Smooth muscle cell (in vitro differentiated cells): ENCODE data around the gene ARL5C. TPM values are rescaled to one million over a fixed set of nuclear protein-coding genes. Genes with fewer than 3 reads are reported as not detected.

Experiments
- DNase-seq: peaks from one replicate; lab custom pipeline; 2025; ENCODE audit not compliant: unreplicated experiment; lab: John Stamatoyannopoulos, UW
- H2AFZ ChIP-seq: fragments of 200-600 bp; sonication (generic); 2 replicates; pipeline ENCODE4 v1.6.0; 2016; ENCODE audit warnings: antibody characterized with exemption, low read depth, mild to moderate bottlenecking
- H3F3A ChIP-seq: fragments of 200-600 bp; sonication (generic); 2 replicates; pipeline ENCODE4 v1.6.0; 2017; ENCODE audit warnings: antibody characterized with exemption, low read depth
- H3K27ac ChIP-seq: fragments of 200-600 bp; sonication (generic); 2 replicates; pipeline ENCODE4 v1.5.1; 2016; ENCODE audit warnings: low read depth, mild to moderate bottlenecking
- H3K27me3 ChIP-seq: fragments of 200-600 bp; sonication (generic); 2 replicates; pipeline ENCODE4 v1.6.1; 2016; ENCODE audit warnings: low read depth, mild to moderate bottlenecking
- H3K36me3 ChIP-seq: fragments of 200-600 bp; sonication (generic); 2 replicates; pipeline ENCODE4 v1.5.1; 2016; ENCODE audit warnings: low read depth
- H3K4me1 ChIP-seq: fragments of 200-600 bp; sonication (generic); 2 replicates; pipeline ENCODE4 v1.5.1; 2016; ENCODE audit warnings: low read depth
- H3K4me2 ChIP-seq: fragments of 200-600 bp; sonication (generic); 2 replicates; pipeline ENCODE4 v1.6.0; 2016; ENCODE audit warnings: mild to moderate bottlenecking
- H3K4me3 ChIP-seq: fragments of 200-600 bp; sonication (generic); 2 replicates; pipeline ENCODE4 v1.5.1; 2016; ENCODE audit warnings: mild to moderate bottlenecking
- H3K79me2 ChIP-seq: fragments of 200-600 bp; sonication (generic); 2 replicates; pipeline ENCODE4 v1.6.0; 2016; ENCODE audit warnings: low read depth, mild to moderate bottlenecking
- H3K9ac ChIP-seq: fragments of 200-600 bp; sonication (generic); 2 replicates; pipeline ENCODE4 v1.6.0; 2016; ENCODE audit warnings: low read depth
- H3K9me3 ChIP-seq: fragments of 200-600 bp; sonication (generic); replicated peaks from 2 replicates; pipeline ENCODE4 v1.5.1; 2016; ENCODE audit warnings: low read depth
- H4K20me1 ChIP-seq: fragments of 200-600 bp; sonication (generic); 2 replicates; pipeline ENCODE4 v1.6.0; 2016; ENCODE audit warnings: low read depth
- WGBS: methylation state at CpG from one replicate; pipeline ENCODE4 v1.1.7; 2016; ENCODE audit warnings: low lambda C conversion rate; 5-methylcytosine and 5-hydroxymethylcytosine counted together
- polyA plus RNA-seq: library from polyadenylated mRNA; unstranded; fragments of >200 nt; fragmentation: Nextera tagmentation; extraction: Ambion mirVana; gene quantifications from 2 replicates; pipeline ENCODE4 v1.2.1, GENCODE V29; 2016
- total RNA-seq: library from RNA; depleted of rRNA; stranded (reverse); fragments of >200 nt; gene quantifications from 2 replicates; pipeline ENCODE4 v1.2.3, GENCODE V29; 2014
- TF ChIP-seq, protein P1 (sequence below): fragments of 200-600 bp; sonication (generic); IDR thresholded peaks from 2 replicates; pipeline ENCODE4 v1.5.1; 2017; ENCODE audit warnings: borderline replicate concordance, mild to moderate bottlenecking, antibody characterized with exemption; ENCODE audit not compliant: insufficient read depth, poor library complexity, severe bottlenecking

Gene ARL5C
- total and polyA plus RNA-seq, 2 experiments from 2014 or later = not detected

DNA sequence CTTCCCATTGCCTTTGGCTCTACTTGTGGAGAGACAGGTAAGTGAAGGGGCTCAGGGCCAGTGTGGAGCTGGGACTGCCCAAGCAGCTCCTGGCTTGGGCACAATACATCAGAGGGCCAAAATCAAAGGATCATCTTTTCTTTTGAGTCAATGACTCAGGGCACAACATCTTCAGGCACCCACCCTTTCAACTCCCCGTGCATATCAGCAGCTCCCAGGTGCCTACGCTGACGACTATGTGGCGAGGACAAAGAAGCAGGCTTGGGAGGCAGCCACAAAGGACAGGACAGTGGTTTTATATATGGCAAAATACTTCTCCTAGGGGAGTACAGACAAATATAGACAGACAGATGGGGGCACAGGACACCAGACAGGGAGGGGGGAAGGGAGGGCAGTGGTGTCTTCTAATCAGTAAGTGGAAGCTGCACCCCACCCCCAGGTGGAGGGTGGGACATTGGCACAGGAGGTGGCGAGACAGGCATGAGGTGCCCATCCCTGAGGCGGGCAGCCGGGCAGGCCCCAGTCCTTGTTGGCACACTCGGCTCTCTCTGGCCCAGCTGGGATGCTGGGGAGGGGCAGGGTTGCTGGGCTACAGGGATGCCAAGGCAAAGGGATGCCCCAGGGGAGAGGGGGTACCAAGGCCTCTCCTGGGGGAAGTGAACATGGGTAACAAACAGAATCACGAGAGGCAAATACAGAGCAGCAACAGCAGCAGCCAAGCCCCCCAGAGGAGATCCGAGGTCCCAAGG, 7.7 kb upstream of the ARL5C start:
- no peak for DNase-seq
- Histone ChIP-seq H3F3A (no peaks in the 10 kb centered on the region), H3K36me3 (no peaks in the 10 kb centered on the region), H4K20me1 (peaks cover 11% of the 10 kb centered on the region), H3K79me2 (no peaks in the 10 kb centered on the region), H2AFZ (no peak overlapping the region), H3K27me3 (no peaks in the 10 kb centered on the region), H3K9me3 (no peaks in the 10 kb centered on the region), H3K4me3 (no peak overlapping the region), H3K4me1 (no peaks in the 10 kb centered on the region), H3K27ac (no peak overlapping the region), H3K9ac (no peak overlapping the region), H3K4me2 (no peak overlapping the region)
- 86% methylated on average over 10 of the region's 10 CpGs for WGBS
- TF ChIP-seq, protein P1, sequence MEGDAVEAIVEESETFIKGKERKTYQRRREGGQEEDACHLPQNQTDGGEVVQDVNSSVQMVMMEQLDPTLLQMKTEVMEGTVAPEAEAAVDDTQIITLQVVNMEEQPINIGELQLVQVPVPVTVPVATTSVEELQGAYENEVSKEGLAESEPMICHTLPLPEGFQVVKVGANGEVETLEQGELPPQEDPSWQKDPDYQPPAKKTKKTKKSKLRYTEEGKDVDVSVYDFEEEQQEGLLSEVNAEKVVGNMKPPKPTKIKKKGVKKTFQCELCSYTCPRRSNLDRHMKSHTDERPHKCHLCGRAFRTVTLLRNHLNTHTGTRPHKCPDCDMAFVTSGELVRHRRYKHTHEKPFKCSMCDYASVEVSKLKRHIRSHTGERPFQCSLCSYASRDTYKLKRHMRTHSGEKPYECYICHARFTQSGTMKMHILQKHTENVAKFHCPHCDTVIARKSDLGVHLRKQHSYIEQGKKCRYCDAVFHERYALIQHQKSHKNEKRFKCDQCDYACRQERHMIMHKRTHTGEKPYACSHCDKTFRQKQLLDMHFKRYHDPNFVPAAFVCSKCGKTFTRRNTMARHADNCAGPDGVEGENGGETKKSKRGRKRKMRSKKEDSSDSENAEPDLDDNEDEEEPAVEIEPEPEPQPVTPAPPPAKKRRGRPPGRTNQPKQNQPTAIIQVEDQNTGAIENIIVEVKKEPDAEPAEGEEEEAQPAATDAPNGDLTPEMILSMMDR = no peak

DNA sequence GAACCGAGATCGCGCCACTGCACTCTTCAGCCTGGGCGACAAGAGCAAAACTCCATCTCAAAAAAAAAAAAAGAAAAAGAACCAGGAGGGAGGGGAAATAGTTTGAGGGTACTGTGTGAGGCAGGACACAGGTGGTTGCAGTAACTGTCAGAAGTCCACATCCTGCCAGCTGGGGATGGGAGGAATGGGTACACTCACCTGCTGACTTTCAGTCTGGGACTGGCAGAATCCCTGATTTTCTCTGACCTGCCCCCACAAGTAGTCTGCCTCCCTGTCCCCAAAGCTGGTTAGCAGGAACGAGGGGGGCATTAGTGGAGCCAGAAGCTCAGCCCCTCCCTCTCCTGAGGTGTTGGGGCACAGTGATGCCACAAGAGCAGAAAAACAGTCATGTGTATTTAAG, 7.1 kb upstream of the ARL5C start:
- peaks cover 5% of the 10 kb centered on the region for H4K20me1 ChIP-seq
- DNase-seq = no peak
- no peaks in the 10 kb centered on the region for H3K79me2 ChIP-seq
- H3K4me1 ChIP-seq = no peaks in the 10 kb centered on the region
- H3K36me3 ChIP-seq = no peaks in the 10 kb centered on the region
- no peaks in the 10 kb centered on the region for H3F3A ChIP-seq
- H3K4me3 ChIP-seq = no peak overlapping the region
- TF ChIP-seq, protein P1 = no peak
- H2AFZ ChIP-seq = no peak overlapping the region
- H3K9ac ChIP-seq = no peak overlapping the region
- H3K27ac ChIP-seq = no peak overlapping the region
- WGBS = 95% methylated on average over 5 of the region's 5 CpGs
- no peak overlapping the region for H3K4me2 ChIP-seq
- H3K27me3 ChIP-seq = no peaks in the 10 kb centered on the region
- no peaks in the 10 kb centered on the region for H3K9me3 ChIP-seq

DNA sequence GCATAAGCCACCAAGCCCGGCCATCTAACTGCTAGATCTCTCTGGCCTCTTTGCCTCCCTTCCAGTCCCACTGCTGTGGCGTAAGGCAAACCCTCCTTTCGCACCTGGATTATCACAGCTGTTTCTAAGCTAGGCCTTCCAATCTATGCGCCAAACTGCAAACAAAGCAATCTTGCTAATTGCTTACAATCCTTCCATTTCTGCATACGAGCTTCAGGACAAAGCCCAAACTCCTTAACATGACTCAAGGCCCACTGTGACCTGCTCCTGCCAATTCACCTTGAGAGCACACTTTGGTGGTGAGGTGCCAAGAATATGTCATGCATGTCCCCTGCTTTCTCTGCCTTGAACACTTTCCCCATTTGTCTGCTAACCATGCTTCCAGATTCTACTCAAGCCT, 6.0 kb upstream of the ARL5C start:
- Histone ChIP-seq H3F3A (peaks cover 3% of the 10 kb centered on the region), H2AFZ (no peak overlapping the region), H3K27me3 (no peaks in the 10 kb centered on the region), H3K9ac (no peak overlapping the region), H3K4me2 (no peak overlapping the region), H3K36me3 (no peaks in the 10 kb centered on the region), H3K27ac (no peak overlapping the region), H3K9me3 (no peaks in the 10 kb centered on the region), H3K4me3 (no peak overlapping the region), H4K20me1 (no peaks in the 10 kb centered on the region), H3K79me2 (no peaks in the 10 kb centered on the region), H3K4me1 (no peaks in the 10 kb centered on the region)
- WGBS = 87% methylated on average over 5 of the region's 5 CpGs
- no peak for DNase-seq
- TF ChIP-seq, protein P1 = no peak

DNA sequence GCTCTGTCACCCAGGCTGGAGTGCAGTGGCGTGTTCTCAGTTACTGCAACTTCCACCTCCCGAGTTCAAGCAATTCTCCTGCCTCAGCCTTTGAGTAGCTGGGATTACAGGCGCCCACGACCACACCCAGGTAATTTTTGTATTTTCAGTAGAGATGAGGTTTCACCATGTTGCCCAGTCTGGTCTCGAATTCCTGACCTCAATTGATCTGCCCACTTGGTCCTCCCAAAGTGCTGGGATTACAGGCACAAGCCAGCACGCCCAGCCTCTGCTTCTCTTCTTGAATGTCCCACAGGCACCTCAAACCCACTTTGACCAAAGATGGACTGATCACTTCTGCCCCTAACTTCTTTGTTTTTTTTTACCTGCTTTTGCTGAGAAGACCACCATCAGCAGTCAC, 4.6 kb upstream of the ARL5C start:
- Histone ChIP-seq H3K9ac (no peak overlapping the region), H3K27me3 (peaks cover 12% of the 10 kb centered on the region), H3K9me3 (no peaks in the 10 kb centered on the region), H3K79me2 (no peaks in the 10 kb centered on the region), H4K20me1 (no peaks in the 10 kb centered on the region), H3K4me2 (no peak overlapping the region), H3K4me3 (no peak overlapping the region), H3K4me1 (no peaks in the 10 kb centered on the region), H3K27ac (no peak overlapping the region), H3F3A (peaks cover 7% of the 10 kb centered on the region), H2AFZ (no peak overlapping the region), H3K36me3 (no peaks in the 10 kb centered on the region)
- DNase-seq = no peak
- 89% methylated on average over 6 of the region's 6 CpGs for WGBS
- TF ChIP-seq, protein P1 = no peak
